TTC549 (cell line): Measurements from ENCODE around the gene LPXN.

Experiments
- FAIRE-seq: peaks from 2 replicates; lab custom pipeline; 2012; peaks lifted over from hg19 to GRCh38; lab: Jason Lieb, UNC

The LPXN gene

DNA sequence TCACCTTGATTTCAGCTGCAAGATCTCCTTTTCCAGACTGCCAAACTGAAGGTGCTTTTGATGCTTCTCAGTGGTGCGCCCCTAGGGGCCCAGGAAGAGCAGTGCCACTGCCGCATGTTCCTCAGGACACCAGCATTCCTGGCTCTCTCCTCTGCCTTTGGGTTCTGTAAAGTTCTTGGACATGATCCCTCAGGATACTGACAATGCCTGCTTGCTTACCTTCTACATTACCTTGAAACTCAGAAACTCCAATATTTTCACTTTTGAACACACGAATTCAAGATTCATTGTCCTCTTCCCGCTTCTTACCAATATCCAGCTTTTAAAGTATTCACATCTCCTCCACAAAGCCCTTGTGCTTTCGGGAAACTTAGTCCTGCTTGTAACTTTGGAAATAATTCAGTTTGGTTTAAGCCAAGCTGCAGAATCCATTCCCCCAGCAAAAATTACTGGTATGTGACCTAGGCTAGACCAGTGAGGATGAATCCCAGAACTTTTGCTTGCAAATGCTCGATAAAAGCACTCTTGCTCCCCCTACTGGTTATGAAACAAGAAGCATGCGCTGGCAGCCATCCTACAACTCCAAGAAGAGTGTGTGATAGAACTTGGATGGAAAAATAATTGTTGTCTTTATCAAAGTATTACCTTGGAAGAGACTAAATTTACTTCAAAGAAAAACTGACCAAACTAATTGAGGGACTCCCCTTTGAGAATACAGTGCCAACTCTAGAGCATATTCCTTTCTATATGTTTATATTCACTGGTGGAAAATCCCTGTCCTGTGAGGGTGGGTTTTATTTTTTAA lies 51.2 kb downstream of the LPXN start:
- FAIRE-seq: peak; percentile 75

DNA sequence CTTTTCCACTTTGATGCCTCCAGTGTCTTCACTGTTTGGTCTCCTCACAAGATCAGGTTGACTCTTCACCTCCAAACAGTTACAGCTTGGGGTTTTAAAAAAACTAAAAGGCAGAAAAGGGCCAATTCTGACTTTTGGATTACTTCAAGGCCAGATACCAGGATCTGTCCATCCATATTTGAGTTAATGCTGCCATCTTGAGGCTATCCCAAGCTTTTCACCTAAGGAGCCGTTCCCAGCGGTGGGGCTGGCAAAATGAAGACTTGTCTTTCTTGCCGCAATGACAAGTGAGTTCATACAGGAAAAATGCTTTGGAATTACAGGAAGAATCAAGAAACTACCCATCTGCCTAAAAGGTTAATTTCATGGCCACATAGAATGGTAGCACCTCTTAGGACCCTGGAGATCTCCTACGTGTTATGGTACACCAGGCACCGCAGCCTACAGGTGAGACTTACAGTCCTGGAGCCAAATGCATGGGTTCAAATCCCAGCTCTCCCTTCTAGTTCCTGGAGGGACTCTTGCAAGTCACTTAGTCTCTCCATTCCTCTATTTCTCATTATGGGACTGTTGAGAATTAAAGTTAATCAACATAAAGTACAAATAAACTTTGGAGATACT lies 61.8 kb downstream of the LPXN start:
- FAIRE-seq: peak; percentile 7

DNA sequence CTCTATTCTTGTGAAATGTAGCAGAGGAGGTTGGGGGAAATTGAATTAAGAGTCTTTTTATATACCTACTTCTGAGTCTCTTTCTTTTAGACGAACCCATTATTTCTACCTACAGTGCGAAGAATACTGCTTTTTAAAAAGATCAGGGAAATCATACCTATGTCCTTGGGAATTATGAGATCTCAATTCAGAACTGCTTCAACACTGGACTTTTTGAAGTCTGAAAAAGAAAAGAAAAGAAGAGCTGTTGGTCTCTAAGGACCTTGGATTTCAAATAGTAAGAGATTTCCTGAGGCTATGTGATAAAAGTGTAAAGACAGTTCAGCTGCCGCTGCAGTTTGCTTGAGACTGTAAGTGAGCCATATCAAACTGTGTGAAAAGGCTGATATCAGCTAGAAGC lies 64.0 kb downstream of the LPXN start:
- FAIRE-seq: no peak

DNA sequence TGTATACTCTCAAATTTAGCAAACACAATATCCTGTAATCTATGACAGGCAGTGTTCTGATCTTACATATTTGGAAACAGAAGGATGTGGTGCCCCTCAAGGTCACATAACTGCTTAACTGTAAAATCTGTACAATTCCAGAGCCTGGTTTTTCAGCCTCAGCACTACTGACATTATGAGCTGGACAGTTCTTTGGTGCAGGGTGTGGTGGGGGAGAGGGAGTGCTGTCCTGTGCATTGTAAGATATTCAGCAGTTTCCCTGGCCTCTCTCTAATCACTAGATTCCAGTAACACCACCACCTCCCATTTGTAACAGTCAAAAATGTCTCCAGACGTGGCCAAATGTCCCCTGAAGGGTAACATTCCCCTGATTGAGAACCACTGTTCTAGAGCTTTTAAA lies 65.9 kb downstream of the LPXN start:
- FAIRE-seq: no peak

DNA sequence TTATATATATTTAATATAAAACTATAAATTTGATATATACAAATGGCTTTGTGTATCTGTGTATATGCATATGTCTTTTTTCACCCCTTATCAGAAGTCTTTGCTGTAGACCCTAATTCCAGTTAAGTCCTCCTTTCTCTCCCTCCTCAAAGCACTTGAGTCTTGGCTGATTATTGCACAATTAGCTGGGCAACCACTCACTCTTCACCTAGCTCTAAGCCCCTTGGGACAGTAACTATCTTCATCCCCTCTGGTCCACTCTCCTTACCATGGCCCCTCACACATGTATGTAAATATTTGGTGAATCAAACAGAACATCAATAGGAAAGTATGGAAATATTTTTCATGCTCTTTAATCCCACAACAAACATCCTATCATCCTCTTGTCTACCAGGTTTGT lies 66.8 kb downstream of the LPXN start:
- FAIRE-seq: no peak

DNA sequence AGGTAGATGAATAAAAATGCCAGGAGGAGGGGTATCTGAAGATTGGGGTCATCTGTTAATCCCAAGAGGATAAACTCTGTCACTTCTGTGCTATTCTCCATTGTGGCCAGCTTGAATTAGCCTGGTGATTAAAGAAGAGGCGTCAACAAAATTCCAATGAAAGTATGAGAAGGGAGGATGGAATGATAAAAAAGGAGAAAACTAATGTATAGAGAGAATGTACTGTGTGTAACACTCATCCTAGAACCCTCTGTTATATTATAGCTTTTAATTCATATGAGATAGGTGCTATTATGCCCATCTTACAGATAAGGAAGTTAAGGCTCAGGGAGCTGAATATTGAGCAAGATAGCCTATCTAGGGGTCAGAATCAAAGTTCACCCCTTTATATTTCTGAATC lies 67.7 kb downstream of the LPXN start, which contains the start of gene OR5B21:
Gene OR5B21, minus strand, starts transcription at position 101 of the 400 bp plus-strand sequence. Its CDS starts 0 bp downstream, at position 101.
- no peak for FAIRE-seq

DNA sequence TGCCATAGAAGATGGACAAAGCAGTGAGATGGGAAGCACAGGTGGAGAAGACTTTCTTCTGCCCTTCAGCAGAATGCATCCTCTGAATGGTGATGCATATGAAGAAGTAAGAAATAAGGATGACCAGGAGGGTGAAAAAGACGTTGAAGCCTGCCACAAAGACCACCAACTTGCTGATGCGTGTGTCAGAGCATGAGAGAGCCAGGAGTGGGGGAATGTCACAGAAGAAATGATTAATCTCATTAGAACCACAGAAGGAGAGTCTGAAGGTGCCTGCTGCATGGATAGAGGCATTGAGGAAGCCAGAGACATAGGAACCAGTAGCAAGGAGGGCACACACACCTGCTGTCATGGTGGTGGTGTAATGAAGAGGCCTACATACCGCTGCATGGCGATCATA lies 68.3 kb downstream of the LPXN start:
- no peak for FAIRE-seq

DNA sequence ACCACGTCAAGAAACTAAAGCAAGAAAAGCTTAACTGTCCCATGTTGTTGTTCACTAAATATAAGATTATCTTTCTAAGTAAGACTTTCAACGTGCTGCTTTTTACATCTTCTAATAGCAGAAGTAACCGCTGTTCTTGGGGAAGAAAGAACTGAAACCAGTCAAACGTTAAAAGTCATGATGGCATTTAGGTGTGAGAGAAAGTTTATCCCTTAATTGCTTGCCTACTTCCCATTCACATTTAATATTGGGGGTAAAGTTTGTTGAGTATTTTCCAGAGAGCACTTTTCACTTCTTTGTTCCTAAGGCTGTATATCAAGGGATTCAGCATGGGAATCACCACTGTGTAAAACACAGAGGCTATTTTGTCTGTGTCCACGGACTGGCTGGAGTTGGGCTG lies 68.7 kb downstream of the LPXN start:
- FAIRE-seq: no peak

DNA sequence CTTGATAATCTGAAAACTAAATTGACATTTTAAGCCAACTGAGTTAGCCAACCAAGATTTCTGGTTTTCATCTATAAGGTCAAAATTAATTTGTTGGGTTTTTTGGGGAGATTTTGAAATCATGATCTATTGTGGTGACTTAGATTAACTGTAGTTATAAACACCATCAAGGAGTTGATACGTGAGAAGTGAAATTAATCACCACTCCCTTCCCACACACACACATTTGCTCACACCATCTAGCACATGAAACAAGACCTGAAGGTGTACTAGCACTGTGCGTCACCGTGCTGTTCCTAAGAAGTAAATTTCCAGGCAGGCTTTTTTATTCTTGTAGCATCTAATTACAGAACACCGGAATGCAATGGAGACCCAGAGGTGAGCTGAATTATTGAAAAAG lies 69.8 kb downstream of the LPXN start:
- FAIRE-seq: no peak

DNA sequence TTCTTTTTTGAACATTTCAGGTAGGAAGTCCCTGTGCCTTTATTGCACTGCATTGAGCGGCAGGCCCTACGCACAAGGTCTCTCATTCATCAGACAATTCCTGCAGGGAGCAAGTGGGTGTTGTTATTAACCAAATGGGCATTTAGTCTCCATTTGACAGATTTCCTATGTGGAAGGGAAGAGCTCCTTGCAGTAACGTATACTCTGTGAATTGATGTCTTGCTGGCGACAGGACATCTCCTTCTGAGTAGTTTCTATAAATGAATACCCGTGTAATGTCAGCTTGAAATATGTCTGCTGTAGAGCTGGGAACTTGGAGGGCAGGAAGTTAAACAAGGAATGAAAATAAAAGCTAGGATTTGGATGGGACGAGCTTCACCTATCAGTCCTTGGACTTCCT lies 71.4 kb downstream of the LPXN start:
- no peak for FAIRE-seq

DNA sequence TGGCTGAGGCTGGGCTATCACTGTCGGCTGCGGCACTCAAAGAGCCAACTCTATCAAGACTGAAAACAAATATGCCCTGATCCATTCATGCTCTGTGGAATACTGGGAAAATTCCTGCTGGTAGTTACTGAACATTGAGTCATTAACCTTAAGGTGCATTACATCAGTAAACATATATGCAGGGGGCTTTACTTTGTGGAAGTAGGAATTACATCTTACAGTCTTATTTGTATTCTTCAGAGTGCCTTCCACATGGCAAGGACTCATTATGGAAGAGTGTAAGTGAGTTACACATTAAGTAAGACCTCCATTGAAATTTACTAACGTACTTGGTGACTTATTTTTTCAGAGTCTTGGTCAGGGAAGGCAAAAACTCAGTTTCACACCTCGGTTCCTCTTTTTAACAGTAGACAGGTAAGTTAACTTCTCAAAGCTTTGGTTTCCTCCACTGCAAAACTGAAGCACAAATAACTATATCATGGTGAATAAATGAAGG lies 72.2 kb downstream of the LPXN start:
- FAIRE-seq: no peak

DNA sequence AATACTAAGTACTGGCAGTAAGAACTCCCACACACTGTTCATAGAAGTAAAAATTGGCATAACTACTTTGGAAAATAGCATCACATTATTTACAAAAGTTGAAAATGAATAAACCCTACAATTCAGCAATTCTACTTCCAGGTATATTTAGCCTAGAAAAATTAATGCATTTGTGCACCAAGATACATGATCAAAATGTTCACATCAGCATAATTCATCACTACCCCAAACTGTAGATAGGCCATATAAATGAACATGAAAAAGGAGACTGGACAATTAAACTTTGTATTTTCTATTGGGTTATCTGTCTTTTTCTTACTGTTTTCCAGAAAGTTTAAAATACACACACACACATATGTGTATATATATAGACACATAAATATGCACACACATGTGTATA lies 73.7 kb downstream of the LPXN start:
- no peak for FAIRE-seq

DNA sequence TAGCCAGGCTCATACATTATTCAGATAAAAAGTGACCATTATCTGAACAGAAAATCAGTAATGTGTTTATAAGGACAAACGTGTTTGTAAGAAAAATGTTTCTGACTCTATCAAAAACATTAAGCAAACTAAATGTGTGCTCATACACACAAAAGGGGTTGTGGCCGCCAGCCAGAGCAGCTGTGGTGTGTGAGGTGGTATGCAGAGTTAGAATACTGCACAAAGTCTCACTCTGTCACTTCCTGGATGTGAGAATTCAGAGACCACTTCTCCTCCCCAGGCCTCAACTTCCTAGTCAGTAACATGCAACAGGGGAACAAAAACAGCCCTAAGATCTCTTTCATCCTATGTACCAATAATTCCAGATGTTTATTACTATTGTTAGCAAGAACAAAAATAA lies 77.2 kb downstream of the LPXN start:
- FAIRE-seq: no peak

DNA sequence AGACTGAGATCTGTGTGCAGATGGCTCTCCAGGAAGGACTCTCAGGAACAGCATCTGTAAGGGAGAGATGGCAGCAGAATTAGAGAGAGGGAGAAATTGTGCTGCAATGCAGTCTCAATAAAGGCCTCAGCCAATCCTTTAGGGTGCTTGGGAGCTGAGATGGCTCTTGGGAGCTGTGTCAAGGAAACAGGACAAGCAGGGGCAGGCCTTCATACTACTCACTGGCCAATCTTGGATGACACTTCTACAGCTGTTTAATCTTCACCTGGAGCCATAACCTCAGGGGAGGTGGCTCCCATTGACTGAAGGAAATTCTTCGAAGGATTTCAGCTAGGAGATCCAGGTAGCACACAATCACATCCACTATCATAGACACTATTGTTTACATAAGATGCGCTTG lies 77.7 kb downstream of the LPXN start:
- FAIRE-seq: no peak

DNA sequence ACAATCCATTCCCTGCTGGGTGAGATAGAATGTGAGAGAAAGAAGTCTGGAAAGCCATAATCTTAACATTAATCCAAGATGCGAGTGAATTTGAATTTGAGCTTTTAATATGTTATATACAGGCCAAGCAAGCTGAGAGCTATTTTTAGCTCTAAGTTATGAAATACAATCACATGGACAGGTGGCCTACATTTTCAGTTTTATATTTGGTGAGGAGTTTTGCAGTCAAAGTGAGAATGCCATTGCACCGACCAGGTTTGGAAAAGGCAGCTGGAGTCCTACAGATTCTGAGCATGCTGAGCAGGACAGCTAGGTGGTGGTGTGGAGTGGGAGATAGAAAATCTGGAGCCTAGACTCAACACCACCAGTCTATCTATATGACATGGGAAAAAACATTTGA lies 79.8 kb downstream of the LPXN start:
- FAIRE-seq: no peak

DNA sequence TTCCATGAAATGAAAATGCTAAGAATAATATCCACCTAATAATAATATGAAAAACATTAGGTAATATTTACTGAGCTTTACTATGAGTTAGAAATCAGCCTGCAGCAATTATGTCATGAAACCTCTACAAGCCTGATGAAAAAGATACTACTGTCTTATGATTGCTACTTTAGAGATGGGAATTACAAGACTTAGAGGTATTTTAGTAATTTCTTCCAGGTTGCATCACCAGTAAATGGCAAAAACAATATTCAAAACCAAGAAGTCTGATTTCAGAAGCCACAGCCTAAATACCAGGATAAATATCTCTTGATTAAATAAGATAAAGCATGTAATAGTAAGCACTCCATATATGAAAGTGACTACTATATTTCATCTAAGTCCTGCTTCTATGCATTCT lies 81.6 kb downstream of the LPXN start:
- FAIRE-seq: no peak

DNA sequence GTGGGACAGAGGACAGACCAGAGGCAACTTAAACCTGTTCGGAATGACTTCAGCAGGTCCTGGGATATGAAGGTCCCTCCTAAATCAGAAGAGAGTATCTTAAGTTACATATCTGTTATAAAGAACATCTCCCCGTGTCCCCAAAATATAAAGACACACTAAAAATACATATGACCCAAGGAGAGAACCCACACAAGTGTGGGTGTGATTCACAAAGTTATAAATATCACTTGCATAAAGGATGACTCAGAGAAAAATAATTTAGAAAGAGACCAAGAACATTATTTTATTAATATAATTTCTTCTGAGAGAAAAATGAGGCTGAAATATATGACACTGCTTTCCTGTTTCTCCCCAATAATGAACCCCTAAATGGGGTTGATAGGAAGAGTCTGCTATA lies 82.0 kb downstream of the LPXN start:
- no peak for FAIRE-seq

DNA sequence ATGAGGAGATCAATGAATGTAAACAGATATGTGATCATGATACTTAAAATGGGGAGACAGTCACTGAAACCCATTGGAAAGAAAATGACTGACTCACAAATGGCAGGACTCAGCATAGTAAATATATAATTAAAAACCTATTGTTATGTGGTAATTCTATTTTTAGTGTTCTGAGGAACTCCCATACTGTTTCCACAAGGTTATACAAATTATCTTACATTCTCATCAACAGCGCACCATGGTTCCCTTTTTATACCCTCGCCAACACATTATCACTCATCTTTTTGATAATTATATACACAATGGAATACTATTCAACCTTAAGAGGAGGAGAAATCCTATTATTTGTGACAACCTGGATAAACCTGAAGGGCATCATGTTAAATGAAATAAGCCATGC lies 84.8 kb downstream of the LPXN start:
- no peak for FAIRE-seq

DNA sequence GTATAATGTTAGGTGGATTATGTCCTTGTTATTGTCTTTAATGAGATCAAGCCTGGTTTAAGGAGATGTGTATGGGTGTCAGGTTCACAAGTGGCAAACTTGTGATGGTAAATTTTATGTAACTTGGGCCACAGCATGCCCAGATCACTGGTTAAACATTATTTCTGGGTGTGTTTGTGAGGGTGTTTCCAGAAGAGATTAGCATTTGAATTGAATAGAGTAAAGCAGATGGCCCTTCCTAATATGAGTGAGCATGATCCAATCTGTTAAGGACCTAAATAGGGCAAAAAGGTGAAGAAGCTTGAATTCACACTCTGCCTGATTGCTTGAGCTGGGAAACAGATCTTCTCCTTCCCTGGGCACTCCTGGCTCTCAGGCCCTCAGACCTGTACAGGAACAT lies 88.5 kb downstream of the LPXN start:
- FAIRE-seq: no peak

DNA sequence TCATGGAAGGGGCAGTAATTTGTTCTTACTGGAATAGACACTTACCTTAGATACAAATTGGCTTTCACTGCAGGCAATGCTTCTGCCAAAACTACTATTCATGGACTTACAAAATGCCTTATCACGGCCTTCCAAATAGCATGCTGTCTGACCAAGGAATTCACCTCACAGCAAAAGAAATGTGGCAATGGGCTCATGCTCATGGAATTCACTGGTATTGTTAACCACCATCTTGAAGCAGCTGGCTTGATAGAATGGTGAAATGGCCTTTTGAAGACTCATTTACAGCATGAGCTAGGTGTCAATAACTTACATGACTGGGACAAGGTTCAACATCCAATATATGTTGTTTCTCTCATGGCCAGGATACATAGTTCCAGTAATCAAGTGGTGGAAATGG lies 89.7 kb downstream of the LPXN start:
- no peak for FAIRE-seq
